ENCODE data around the gene SSPN. TPM values are rescaled to one million over a fixed set of nuclear protein-coding genes. Genes with fewer than 3 reads are reported as not detected.

Gene SSPN
- total and polyA plus RNA-seq, 9 of the 15 experiments (the other 6 are each of a cell fraction or from before 2014, with no cell fraction given) = 0.40 TPM; not detected in 8

DNA sequence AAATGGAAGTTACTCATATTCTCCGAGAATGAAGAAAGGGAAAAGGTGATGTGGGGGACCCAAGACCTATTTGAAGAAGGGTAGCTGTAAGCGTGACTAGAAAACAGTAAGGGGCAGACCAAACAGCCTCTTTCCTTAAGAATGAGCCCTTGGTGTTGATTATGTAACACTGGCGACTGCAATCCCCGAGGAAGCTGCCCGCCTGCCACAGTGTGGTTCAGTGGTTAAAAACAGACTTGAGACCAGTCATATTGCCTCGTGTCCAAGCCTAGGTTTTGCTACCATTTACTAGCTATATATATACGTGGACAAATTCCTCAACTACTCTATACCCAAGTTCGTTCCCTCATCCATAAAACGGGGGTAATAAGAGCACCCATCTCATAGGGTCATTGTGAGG is 49.1 kb downstream of the SSPN start:
- 14% methylated on average over 9 of the region's 9 CpGs for WGBS (ENCODE audit: insufficient coverage, low coverage, missing lambda C conversion rate)
- FAIRE-seq = no peak
- no peaks in the 10 kb centered on the region; a peak in 1 of 5 replicates for H3K4me1 ChIP-seq (replicated peaks in 1 of 2; ENCODE audit: control insufficient read depth in 2 of 2, insufficient read depth in 2 of 2, low read length in 2 of 2)

More for the DNA sequence above, 49.1 kb downstream of the SSPN start:
- H3K9me3 ChIP-seq (replicated peaks; ENCODE audit: control insufficient read depth, insufficient read depth, low read depth, low read length) = no peaks in the 10 kb centered on the region
- H3K9ac ChIP-seq (ENCODE audit: insufficient read depth in 1 of 2, low read depth in 2 of 2, low read length in 2 of 2) = no peak overlapping the region
- ChIA-PET POLR2A (no interaction called here), CTCF (ENCODE audit: low intra/inter-chr PET ratio) (no interaction called here)
- H3K27me3 ChIP-seq (ENCODE audit: control insufficient read depth in 2 of 2, insufficient read depth in 2 of 2, low read length in 2 of 2) = no peaks in the 10 kb centered on the region
- no peak for TF ChIP-seq SFPQ (IDR thresholded peaks at IDR 0.05; ENCODE audit: low read depth, low read length)
- H3K79me2 ChIP-seq (ENCODE audit: control insufficient read depth, insufficient read depth, low read length) = no peaks in the 10 kb centered on the region
- intact Hi-C loops (cut with micrococcal nuclease) = no loop called here
- no peak overlapping the region for H3K4me3 ChIP-seq
- in situ Hi-C loops (cut with MboI) = no loop called here
- no peak for DNase-seq (ENCODE audit: extremely low read depth in 1 of 4, low spot score in 3 of 4)
- H3K36me3 ChIP-seq (ENCODE audit: control insufficient read depth, insufficient read depth, low read length) = no peaks in the 10 kb centered on the region
- no peak overlapping the region for H2AFZ ChIP-seq (ENCODE audit: low read depth, low read length)
- no peak overlapping the region for H3K4me2 ChIP-seq (ENCODE audit: insufficient read depth, low read length)
- no TSS peak for BruUV-seq (replicated peaks)
- no peaks in the 10 kb centered on the region for H3K9me1 ChIP-seq (ENCODE audit: control insufficient read depth, insufficient read depth, low read length)
- H3K27ac ChIP-seq (ENCODE audit: extremely low read depth, low read depth, low read length) = no peak overlapping the region
- ATAC-seq = no peak
- no peaks in the 10 kb centered on the region for H4K20me1 ChIP-seq (replicated peaks; ENCODE audit: control insufficient read depth, insufficient read depth, low read length)

Measured in K562 (cell line).